G401.6 (cell line): ENCODE data around the gene TRPM3.

Experiments used
- FAIRE-seq: peaks from 2 replicates; lab custom pipeline; 2012; peaks lifted over from hg19 to GRCh38; lab: Jason Lieb, UNC

TRPM3 gene

GRCh38 chr9:70609011-70609410 lies 512.4 kb downstream of the TRPM3 start:
- no peak for FAIRE-seq

- FAIRE-seq = no peak
Observed at GRCh38 chr9:70607926-70608325, 513.5 kb downstream of the TRPM3 start.

GRCh38 chr9:70607329-70607728 lies 514.1 kb downstream of the TRPM3 start:
- no peak for FAIRE-seq

GRCh38 chr9:70603020-70603411 lies 518.4 kb downstream of the TRPM3 start:
- no peak for FAIRE-seq

- peak; percentile 91 for FAIRE-seq
Observed at GRCh38 chr9:70602321-70603019, 519.0 kb downstream of the TRPM3 start.

- FAIRE-seq = no peak
Observed at GRCh38 chr9:70601000-70601951, 520.1 kb downstream of the TRPM3 start.

- no peak for FAIRE-seq
Observed at GRCh38 chr9:70600506-70600905, 520.9 kb downstream of the TRPM3 start.

- no peak for FAIRE-seq
Observed at GRCh38 chr9:70597886-70598285, 523.5 kb downstream of the TRPM3 start.

- FAIRE-seq = no peak
Observed at GRCh38 chr9:70595211-70595610, 526.2 kb downstream of the TRPM3 start.

GRCh38 chr9:70594386-70594944 lies 527.0 kb downstream of the TRPM3 start:
- FAIRE-seq = no peak

GRCh38 chr9:70593241-70593640 lies 528.2 kb downstream of the TRPM3 start:
- FAIRE-seq = no peak

- no peak for FAIRE-seq
Observed at GRCh38 chr9:70590315-70590677, 531.1 kb downstream of the TRPM3 start.

- no peak for FAIRE-seq
Observed at GRCh38 chr9:70589571-70590314, 531.7 kb downstream of the TRPM3 start.

- FAIRE-seq = no peak
Observed at GRCh38 chr9:70588999-70589398, 532.4 kb downstream of the TRPM3 start.

- FAIRE-seq = no peak
Observed at GRCh38 chr9:70588381-70588780, 533.0 kb downstream of the TRPM3 start.

GRCh38 chr9:70587201-70587600 lies 534.2 kb downstream of the TRPM3 start:
- no peak for FAIRE-seq

- no peak for FAIRE-seq
Observed at GRCh38 chr9:70586476-70586875, 534.9 kb downstream of the TRPM3 start.

GRCh38 chr9:70581955-70582350 lies 539.5 kb downstream of the TRPM3 start:
- FAIRE-seq = no peak

GRCh38 chr9:70581214-70581954 lies 540.0 kb downstream of the TRPM3 start:
- FAIRE-seq = no peak

- no peak for FAIRE-seq
Observed at GRCh38 chr9:70580606-70581195, 540.7 kb downstream of the TRPM3 start.

- no peak for FAIRE-seq
Observed at GRCh38 chr9:70579686-70580085, 541.7 kb downstream of the TRPM3 start.
